Activated T-cell treated with anti-CD3 and anti-CD28 coated beads, Interleukin-2, amount 50 U/mL, for 72 hours (primary cell): ENCODE measurements around the gene SNIP1. TPM values are rescaled to one million over a fixed set of nuclear protein-coding genes. Genes with fewer than 3 reads are reported as not detected.
"Not testable (repeated sequence)": the region's sequence is repeated elsewhere in the genome, so short reads cannot be mapped to it uniquely, and the experiment has no call there.

Experiments used
- ATAC-seq, 2 donors: fragments of 150-1000 bp; cut with Tn5 transposase; replicated peaks in 1 of 2; 2 replicates each; pipeline ENCODE4 v1.10.0; 2021; ENCODE audit warnings: moderate library complexity in 2 of 2, mild to moderate bottlenecking in 1 of 2
- DNase-seq, 2 donors: peaks; one replicate each; pipeline ENCODE4 v3.0.0; 2021 to 2022; ENCODE audit warnings: mixed read lengths in 1 of 2
- H3K27ac Mint-ChIP-seq: one replicate; pipeline ENCODE4 v1.8.0; 2022; ENCODE audit warnings: mild to moderate bottlenecking, moderate library complexity, mixed read lengths
- H3K27me3 Mint-ChIP-seq: one replicate; pipeline ENCODE4 v1.8.0; 2022; ENCODE audit warnings: low read depth, mixed read lengths
- H3K36me3 Mint-ChIP-seq, 2 donors: one replicate each; pipeline ENCODE4 v1.8.0; 2022; ENCODE audit warnings: mixed read lengths in 2 of 2, mild to moderate bottlenecking in 1 of 2; ENCODE audit not compliant: insufficient read depth in 2 of 2
- H3K4me1 Mint-ChIP-seq: one replicate; pipeline ENCODE4 v1.8.0; 2022; ENCODE audit warnings: low read depth, mixed read lengths
- H3K4me3 Mint-ChIP-seq, 2 donors: one replicate each; pipeline ENCODE4 v1.8.0; 2022; ENCODE audit warnings: mild to moderate bottlenecking in 2 of 2, mixed read lengths in 2 of 2, moderate library complexity in 2 of 2
- H3K9me3 Mint-ChIP-seq, 2 donors: one replicate each; pipeline ENCODE4 v1.8.0; 2022; ENCODE audit warnings: mixed read lengths in 2 of 2
- total RNA-seq, 2 donors: library from RNA; stranded (reverse); gene quantifications; one replicate each; pipeline ENCODE4 v1.2.3, GENCODE V29; 2022

The SNIP1 gene
- total RNA-seq, 2 donors from 2014 or later, result 26.5 to 29.1 TPM

- H3K27ac Mint-ChIP-seq, result peak overlapping the region; percentile 34
- no peaks in the 10 kb centered on the region for H3K27me3 Mint-ChIP-seq
- DNase-seq (no peak), ATAC-seq (peak; percentile 22 to 48)
- peaks cover 24 to 63% of the 10 kb centered on the region in 2 donors for H3K36me3 Mint-ChIP-seq
- H3K9me3 Mint-ChIP-seq, result no peaks in the 10 kb centered on the region
- H3K4me1 Mint-ChIP-seq, result peaks cover 47% of the 10 kb centered on the region
- peak overlapping the region in 1 of 2 donors; percentile 48 for H3K4me3 Mint-ChIP-seq
Observed at GRCh38 chr1:37570528-37571334, 16.6 kb upstream of the SNIP1 start.

GRCh38 chr1:37567023-37567422, 12.9 kb upstream of the SNIP1 start:
- H3K4me1 Mint-ChIP-seq, result peaks cover 18% of the 10 kb centered on the region
- DNase-seq (no peak), ATAC-seq (no peak)
- no peak overlapping the region for H3K27ac Mint-ChIP-seq
- no peaks in the 10 kb centered on the region for H3K27me3 Mint-ChIP-seq
- no peak overlapping the region for H3K4me3 Mint-ChIP-seq
- H3K36me3 Mint-ChIP-seq, result peaks cover 16 to 36% of the 10 kb centered on the region in 2 donors
- no peaks in the 10 kb centered on the region for H3K9me3 Mint-ChIP-seq

GRCh38 chr1:37564892-37565291, 10.8 kb upstream of the SNIP1 start:
- DNase-seq (no peak), ATAC-seq (no peak)
- Mint-ChIP-seq H3K36me3 (peaks cover 11 to 22% of the 10 kb centered on the region in 2 donors), H3K4me1 (no peaks in the 10 kb centered on the region), H3K27me3 (no peaks in the 10 kb centered on the region), H3K9me3 (no peaks in the 10 kb centered on the region), H3K27ac (no peak overlapping the region), H3K4me3 (no peak overlapping the region)

GRCh38 chr1:37562984-37563383, 8.9 kb upstream of the SNIP1 start:
- Mint-ChIP-seq H3K4me1 (peaks cover 4% of the 10 kb centered on the region), H3K27me3 (no peaks in the 10 kb centered on the region), H3K4me3 (no peak overlapping the region), H3K27ac (no peak overlapping the region), H3K36me3 (peaks cover 4 to 10% of the 10 kb centered on the region in 2 donors), H3K9me3 (no peaks in the 10 kb centered on the region)
- DNase-seq (no peak), ATAC-seq (no peak)

GRCh38 chr1:37561133-37562132, 7.3 kb upstream of the SNIP1 start:
- Mint-ChIP-seq H3K27me3 (peaks cover 1% of the 10 kb centered on the region), H3K4me1 (peaks cover 12% of the 10 kb centered on the region), H3K27ac (no peak overlapping the region), H3K4me3 (no peak overlapping the region), H3K9me3 (no peaks in the 10 kb centered on the region), H3K36me3 (peaks cover 0 to under 1% of the 10 kb centered on the region in 2 donors)
- peak; percentile 47 to 61 for ATAC-seq
- peak; percentile 40 to 52 for DNase-seq

- H3K4me1 Mint-ChIP-seq, result peaks cover 17% of the 10 kb centered on the region
- ATAC-seq (no peak), DNase-seq (no peak)
- H3K36me3 Mint-ChIP-seq, result no peaks in the 10 kb centered on the region
- peaks cover 10% of the 10 kb centered on the region for H3K27me3 Mint-ChIP-seq
- no peak overlapping the region for H3K4me3 Mint-ChIP-seq
- no peak overlapping the region for H3K27ac Mint-ChIP-seq
- H3K9me3 Mint-ChIP-seq, result no peaks in the 10 kb centered on the region
Observed at GRCh38 chr1:37560401-37561132, 6.5 kb upstream of the SNIP1 start.

GRCh38 chr1:37559957-37560379, 5.9 kb upstream of the SNIP1 start:
- H3K27me3 Mint-ChIP-seq, result peaks cover 11% of the 10 kb centered on the region
- H3K4me3 Mint-ChIP-seq, H3K27ac Mint-ChIP-seq, H3K9me3 Mint-ChIP-seq, H3K36me3 Mint-ChIP-seq, DNase-seq, ATAC-seq: not testable (repeated sequence)
- peaks cover 17% of the 10 kb centered on the region for H3K4me1 Mint-ChIP-seq

- Mint-ChIP-seq H3K36me3 (peaks cover 3 to 5% of the 10 kb centered on the region in 2 donors), H3K4me3 (no peak overlapping the region), H3K27ac (no peak overlapping the region), H3K27me3 (peaks cover 11% of the 10 kb centered on the region), H3K9me3 (no peaks in the 10 kb centered on the region), H3K4me1 (peaks cover 17% of the 10 kb centered on the region)
- DNase-seq (no peak), ATAC-seq (no peak)
Observed at GRCh38 chr1:37559080-37559479, 5.0 kb upstream of the SNIP1 start.

GRCh38 chr1:37558411-37558810, 4.3 kb upstream of the SNIP1 start:
- Mint-ChIP-seq H3K4me1 (peaks cover 17% of the 10 kb centered on the region), H3K27ac (no peak overlapping the region)

GRCh38 chr1:37557402-37557801, 3.3 kb upstream of the SNIP1 start:
- ATAC-seq (no peak), DNase-seq (no peak)
- Mint-ChIP-seq H3K4me1 (peaks cover 27% of the 10 kb centered on the region), H3K27me3 (peaks cover 11% of the 10 kb centered on the region), H3K36me3 (peaks cover 9 to 10% of the 10 kb centered on the region in 2 donors), H3K27ac (no peak overlapping the region), H3K9me3 (no peaks in the 10 kb centered on the region), H3K4me3 (no peak overlapping the region)

More at GRCh38 chr1:37558411-37558810, 4.3 kb upstream of the SNIP1 start:
- peaks cover 11% of the 10 kb centered on the region for H3K27me3 Mint-ChIP-seq
- H3K4me3 Mint-ChIP-seq, result no peak overlapping the region
- ATAC-seq (no peak), DNase-seq (no peak)
- H3K9me3 Mint-ChIP-seq, result no peaks in the 10 kb centered on the region
- H3K36me3 Mint-ChIP-seq, result peaks cover 5 to 6% of the 10 kb centered on the region in 2 donors

GRCh38 chr1:37556712-37557196, 2.7 kb upstream of the SNIP1 start, which contains the start of gene DNALI1:
TSS of gene DNALI1 (plus strand) at chr1:37556940. CDS start at chr1:37556995, 55 bp downstream.
- Mint-ChIP-seq H3K36me3 (peaks cover 11 to 13% of the 10 kb centered on the region in 2 donors), H3K27me3 (peaks cover 11% of the 10 kb centered on the region), H3K27ac (no peak within 1 kb of the TSS), H3K9me3 (no peaks in the 10 kb centered on the region), H3K4me1 (peaks cover 34% of the 10 kb centered on the region), H3K4me3 (no peak within 1 kb of the TSS)
- DNase-seq (peak; percentile 42 to 52), ATAC-seq (peak in 1 of 2 donors; percentile 13)

- peak overlapping the region; percentile 96 to 99 for H3K4me3 Mint-ChIP-seq
- peaks cover 57% of the 10 kb centered on the region for H3K4me1 Mint-ChIP-seq
- DNase-seq, result no peak
- H3K27me3 Mint-ChIP-seq, result peaks cover 11% of the 10 kb centered on the region
- peak overlapping the region; percentile 85 for H3K27ac Mint-ChIP-seq
- peaks cover 16 to 21% of the 10 kb centered on the region in 2 donors for H3K36me3 Mint-ChIP-seq
- peak; percentile 16 to 21 for ATAC-seq
- H3K9me3 Mint-ChIP-seq, result no peaks in the 10 kb centered on the region
Observed at GRCh38 chr1:37553598-37553926, 531 bp downstream of the SNIP1 start.
